GM12878 (cell line): ENCODE data around the gene B4GALT7. TPM values are rescaled to one million over a fixed set of nuclear protein-coding genes. Genes with fewer than 3 reads are reported as not detected.

Experiments
- ATAC-seq: fragments of 200-7000 bp; cut with Tn5 transposase; 3 replicates; pipeline ENCODE4 v1.9.1; 2020; ENCODE audit warnings: mild to moderate bottlenecking, moderate library complexity
- BruUV-seq: library from RNA; stranded (reverse); fragments of 400-500 nt; replicated peaks from 2 replicates; lab custom pipeline; 2021; lab: Mats Ljungman, UMichigan
- CTCF ChIA-PET: fragments of 300-600 bp; sonication (Branson Sonifier 250); formaldehyde crosslinking; extraction: SDS; loops from one replicate; lab custom pipeline; 2021; ENCODE audit warnings: inconsistent platforms; lab: Yijun Ruan, JAX
- POLR2A ChIA-PET: fragments of 350-600 bp; formaldehyde crosslinking; extraction: SDS; loops from one replicate; lab custom pipeline; 2021; ENCODE audit warnings: inconsistent platforms; lab: Charles Lee
- RAD21 ChIA-PET: fragments of 300-600 bp; sonication (Branson Sonifier 250); formaldehyde crosslinking; loops from one replicate; lab custom pipeline; 2023; ENCODE audit warnings: antibody characterized with exemption; ENCODE audit not compliant: unreplicated experiment; lab: Charles Lee
- SMC1A ChIA-PET: fragments of 300-600 bp; sonication (Branson Sonifier 250); formaldehyde crosslinking; loops from one replicate; lab custom pipeline; 2023; ENCODE audit not compliant: unreplicated experiment, uncharacterized antibody; lab: Charles Lee
- DNase-seq: peaks from one replicate; pipeline ENCODE4 v3.0.0-alpha.2; 2011; ENCODE audit warnings: low read depth, low spot score
- FAIRE-seq: peaks from 3 replicates; lab custom pipeline; 2011; peaks lifted over from hg19 to GRCh38; lab: Jason Lieb, UNC
- H2AFZ ChIP-seq: 2 replicates; pipeline ENCODE4 v1.6.0; 2011; ENCODE audit warnings: low read depth, low read length, control low read depth; ENCODE audit not compliant: control insufficient read depth
- H3K27ac ChIP-seq: 2 replicates; pipeline ENCODE4 v1.5.1; 2011; ENCODE audit warnings: control low read depth; ENCODE audit not compliant: control insufficient read depth, insufficient read depth
- H3K27me3 ChIP-seq, 2 experiments: replicated peaks in 1 of 2; 2 replicates each; pipeline versions ENCODE4 v1.6.0 to v1.6.1; 2011; ENCODE audit warnings: low read length in 1 of 2; ENCODE audit not compliant: control insufficient read depth in 2 of 2, insufficient read depth in 2 of 2
- H3K36me3 ChIP-seq, 2 experiments: 2 replicates each; pipeline ENCODE4 v1.5.1; 2011; ENCODE audit warnings: low read length in 1 of 2; ENCODE audit not compliant: control insufficient read depth in 2 of 2, insufficient read depth in 2 of 2
- H3K4me1 ChIP-seq: 2 replicates; pipeline ENCODE4 v1.6.1; 2011; ENCODE audit warnings: mild to moderate bottlenecking, low read length, moderate library complexity, mixed read lengths; ENCODE audit not compliant: control insufficient read depth, insufficient read depth
- H3K4me2 ChIP-seq: 2 replicates; pipeline ENCODE4 v1.6.0; 2011; ENCODE audit warnings: control low read depth; ENCODE audit not compliant: control insufficient read depth, insufficient read depth
- H3K4me3 ChIP-seq: fragments of 200-600 bp; sonication (generic); 2 replicates; pipeline ENCODE4 v1.5.1; 2016
- H3K79me2 ChIP-seq: 2 replicates; pipeline ENCODE4 v1.6.0; 2011; ENCODE audit warnings: low read length; ENCODE audit not compliant: control insufficient read depth, insufficient read depth
- H3K9ac ChIP-seq: 2 replicates; pipeline ENCODE4 v1.8.0; 2011; ENCODE audit warnings: low read length, control low read depth, mixed read lengths; ENCODE audit not compliant: control insufficient read depth, insufficient read depth
- H3K9me3 ChIP-seq: replicated peaks from 3 replicates; pipeline ENCODE4 v1.5.1; 2011; ENCODE audit warnings: mild to moderate bottlenecking, low read length; ENCODE audit not compliant: control insufficient read depth, insufficient read depth
- H4K20me1 ChIP-seq: 2 replicates; pipeline ENCODE4 v1.6.0; 2011; ENCODE audit not compliant: control insufficient read depth, insufficient read depth
- BRCA1 ChIP-seq: IDR thresholded peaks from 2 replicates; pipeline ENCODE4 v1.6.1; 2011; ENCODE audit warnings: low read depth, low read length, improper control_type of control experiment
- CTCF ChIP-seq, 3 experiments: IDR thresholded peaks in 2 of 3; conservative IDR thresholded peaks in 1 of 3; 2 replicates each; pipeline ENCODE4 v1.5.1; 2011; ENCODE audit warnings: low read depth in 3 of 3, low read length in 3 of 3, mild to moderate bottlenecking in 3 of 3, control low read depth in 2 of 3, moderate library complexity in 2 of 3, inconsistent platforms in 1 of 3, mixed read lengths in 1 of 3; ENCODE audit not compliant: control insufficient read depth in 2 of 3, insufficient read depth in 1 of 3; ENCODE audit errors: extremely low read depth in 1 of 3
- ELK1 ChIP-seq: IDR thresholded peaks from 2 replicates; pipeline ENCODE4 v1.6.1; 2012; ENCODE audit warnings: low read depth, low read length, improper control_type of control experiment
- EZH2 ChIP-seq: IDR thresholded peaks from 2 replicates; pipeline ENCODE4 v1.6.1; 2012; ENCODE audit warnings: low read depth, mild to moderate bottlenecking, control low read depth, inconsistent platforms, low read length, borderline replicate concordance; ENCODE audit not compliant: control insufficient read depth
- NFYB ChIP-seq: IDR thresholded peaks from 2 replicates; pipeline ENCODE4 v1.6.1; 2011; ENCODE audit warnings: low read depth, mild to moderate bottlenecking, low read length, improper control_type of control experiment, moderate library complexity; ENCODE audit not compliant: insufficient read depth
- RAD21 ChIP-seq: IDR thresholded peaks from 2 replicates; pipeline ENCODE4 v1.6.1; 2011; ENCODE audit warnings: mild to moderate bottlenecking, low read depth, low read length, moderate library complexity; ENCODE audit not compliant: insufficient read depth
- SMAD1 ChIP-seq: fragments of 450-650 bp; IDR thresholded peaks from 2 replicates; pipeline ENCODE4 v1.6.1; 2018; ENCODE audit warnings: mild to moderate bottlenecking, low read depth; ENCODE audit not compliant: partially characterized antibody
- SMC3 ChIP-seq: IDR thresholded peaks from 2 replicates; pipeline ENCODE4 v1.6.1; 2011; ENCODE audit warnings: low read length, improper control_type of control experiment, borderline replicate concordance
- STAT1 ChIP-seq: fragments of 450-650 bp; conservative IDR thresholded peaks from 2 replicates; pipeline ENCODE4 v1.6.1; 2014; ENCODE audit warnings: antibody characterized with exemption, mild to moderate bottlenecking
- SUPT20H ChIP-seq: IDR thresholded peaks from 2 replicates; pipeline ENCODE4 v1.6.1; 2011; ENCODE audit warnings: low read depth, mild to moderate bottlenecking, low read length, moderate library complexity, borderline replicate concordance; ENCODE audit not compliant: control insufficient read depth
- WGBS: methylation state at CpG from one replicate; pipeline ENCODE4 v1.1.6; 2016; ENCODE audit warnings: low lambda C conversion rate; ENCODE audit not compliant: insufficient replicate concordance, insufficient coverage; ENCODE audit errors: missing lambda C conversion rate; 5-methylcytosine and 5-hydroxymethylcytosine counted together
- in situ Hi-C: fragments of 300-500 bp; cut with MboI; formaldehyde crosslinking; loops from 9 replicates; pipeline ENCODE4 v1.14.3; 2018; ENCODE audit warnings: mixed read lengths
- intact Hi-C: fragments of 100-400 bp; cut with micrococcal nuclease; formaldehyde crosslinking; loops from one replicate; pipeline ENCODE4 v1.14.2; 2022; ENCODE audit not compliant: unreplicated experiment
- polyA plus RNA-seq, 11 experiments: library from polyadenylated mRNA; depleted of rRNA in 4 of 11; unstranded in 6 of 11; stranded (reverse) in 5 of 11; fragments of >200 nt; fragmentation: Nextera tagmentation in 4 of 11; fragmentation: Illumina TruSeq in 1 of 11; extraction: Ambion mirVana in 4 of 11; extraction: Trizol in 1 of 11; gene quantifications; 1 replicate in 1 of 11; 2 replicates in 10 of 11; pipeline versions ENCODE4 v1.2.1 to v1.2.3, GENCODE V29; 2011 to 2016; ENCODE audit warnings: inconsistent platforms in 2 of 11, missing spikeins in 2 of 11, low read depth in 1 of 11
- total RNA-seq, 4 experiments: library from RNA; depleted of rRNA in 3 of 4; stranded (reverse); fragments of >200 nt in 3 of 4; fragmentation: Illumina TruSeq in 1 of 4; extraction: Trizol in 1 of 4; gene quantifications; 2 replicates each; pipeline versions ENCODE4 v1.2.1 to v1.2.3, GENCODE V29; 2013 to 2021
- TF ChIP-seq, protein P1 (sequence below): IDR thresholded peaks from 2 replicates; pipeline ENCODE4 v1.6.1; 2012; ENCODE audit warnings: mild to moderate bottlenecking, low read depth, low read length

Gene B4GALT7
- total and polyA plus RNA-seq, 10 of the 15 experiments (the other 5 are each of a cell fraction or from before 2014, with no cell fraction given): 0.34 to 27.3 (median 16.4) TPM

DNA sequence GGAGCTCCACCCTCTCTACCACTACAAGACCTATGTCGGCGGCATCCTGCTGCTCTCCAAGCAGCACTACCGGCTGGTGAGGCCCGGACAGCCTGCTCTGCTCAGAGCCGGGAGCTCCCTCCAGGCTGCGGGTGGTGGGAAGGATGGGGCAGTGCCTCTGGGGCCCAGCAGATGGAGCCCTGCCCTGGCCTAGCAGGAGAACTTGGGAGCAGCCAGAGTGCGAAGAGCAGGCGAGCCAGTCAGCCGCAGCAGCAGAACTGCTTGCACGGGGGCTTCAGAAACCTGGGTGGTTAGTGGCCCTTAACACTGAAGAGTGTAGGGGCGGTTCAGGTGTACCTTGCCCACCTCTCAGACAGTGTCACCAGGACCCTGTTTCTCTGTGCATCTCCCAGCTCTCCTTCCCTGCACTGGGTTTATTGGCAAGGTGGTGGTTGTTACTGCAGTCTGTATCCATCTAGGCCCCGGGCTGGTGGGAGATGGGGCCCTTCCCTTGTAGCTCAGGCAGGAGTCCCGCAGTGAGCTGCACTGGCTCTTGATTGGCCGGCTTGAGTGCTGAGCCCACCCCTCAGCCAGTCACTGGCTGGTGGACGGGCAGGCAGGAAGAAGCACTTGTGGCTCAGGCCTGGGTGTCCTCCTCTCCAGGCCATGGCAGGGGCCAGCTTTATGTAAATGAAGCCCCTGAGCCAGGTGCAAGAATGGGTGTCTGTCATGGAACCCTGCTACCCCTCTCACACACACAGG lies 7.7 kb downstream of the B4GALT7 start:
- no TSS peak for BruUV-seq
- Histone ChIP-seq H3K27ac (no peak overlapping the region), H3K4me2 (no peak overlapping the region), H3K36me3 (peaks cover 0 to 4% of the 10 kb centered on the region in 2 experiments; a peak in 2 of 4 replicates), H3K9ac (no peak overlapping the region), H3K4me3 (no peak overlapping the region), H4K20me1 (no peaks in the 10 kb centered on the region), H2AFZ (no peak overlapping the region), H3K9me3 (no peaks in the 10 kb centered on the region), H3K79me2 (no peaks in the 10 kb centered on the region), H3K4me1 (no peaks in the 10 kb centered on the region), H3K27me3 (no peaks in the 10 kb centered on the region)
- DNase-seq: no peak
- no peak for FAIRE-seq
- ATAC-seq: peak; percentile 90
- TF ChIP-seq STAT1 (no peak), ELK1 (no peak), BRCA1 (no peak), SUPT20H (no peak), EZH2 (no peak), SMAD1 (no peak), SMC3 (peak; percentile 51; the same call in 1 of the 2 replicates), NFYB (peak; percentile 37; the same call in 1 of the 2 replicates), CTCF (IDR thresholded peaks at IDR 0.05 in 2 of 3, conservative IDR thresholded peaks at IDR 0.05 in 1 of 3; ENCODE audit: control insufficient read depth in 2 of 3, extremely low read depth in 1 of 3, insufficient read depth in 1 of 3, low read depth in 3 of 3, low read length in 3 of 3) (peak; percentile 63 to 88 (median 75)), RAD21 (peak; percentile 45)
- TF ChIP-seq, protein P1, sequence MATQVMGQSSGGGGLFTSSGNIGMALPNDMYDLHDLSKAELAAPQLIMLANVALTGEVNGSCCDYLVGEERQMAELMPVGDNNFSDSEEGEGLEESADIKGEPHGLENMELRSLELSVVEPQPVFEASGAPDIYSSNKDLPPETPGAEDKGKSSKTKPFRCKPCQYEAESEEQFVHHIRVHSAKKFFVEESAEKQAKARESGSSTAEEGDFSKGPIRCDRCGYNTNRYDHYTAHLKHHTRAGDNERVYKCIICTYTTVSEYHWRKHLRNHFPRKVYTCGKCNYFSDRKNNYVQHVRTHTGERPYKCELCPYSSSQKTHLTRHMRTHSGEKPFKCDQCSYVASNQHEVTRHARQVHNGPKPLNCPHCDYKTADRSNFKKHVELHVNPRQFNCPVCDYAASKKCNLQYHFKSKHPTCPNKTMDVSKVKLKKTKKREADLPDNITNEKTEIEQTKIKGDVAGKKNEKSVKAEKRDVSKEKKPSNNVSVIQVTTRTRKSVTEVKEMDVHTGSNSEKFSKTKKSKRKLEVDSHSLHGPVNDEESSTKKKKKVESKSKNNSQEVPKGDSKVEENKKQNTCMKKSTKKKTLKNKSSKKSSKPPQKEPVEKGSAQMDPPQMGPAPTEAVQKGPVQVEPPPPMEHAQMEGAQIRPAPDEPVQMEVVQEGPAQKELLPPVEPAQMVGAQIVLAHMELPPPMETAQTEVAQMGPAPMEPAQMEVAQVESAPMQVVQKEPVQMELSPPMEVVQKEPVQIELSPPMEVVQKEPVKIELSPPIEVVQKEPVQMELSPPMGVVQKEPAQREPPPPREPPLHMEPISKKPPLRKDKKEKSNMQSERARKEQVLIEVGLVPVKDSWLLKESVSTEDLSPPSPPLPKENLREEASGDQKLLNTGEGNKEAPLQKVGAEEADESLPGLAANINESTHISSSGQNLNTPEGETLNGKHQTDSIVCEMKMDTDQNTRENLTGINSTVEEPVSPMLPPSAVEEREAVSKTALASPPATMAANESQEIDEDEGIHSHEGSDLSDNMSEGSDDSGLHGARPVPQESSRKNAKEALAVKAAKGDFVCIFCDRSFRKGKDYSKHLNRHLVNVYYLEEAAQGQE: no peak
- in situ Hi-C loops (loop anchor here (10.0 to 25.0 kb wide), 3 partner anchors 457 to 1570 kb away; no protein-coding TSS in a partner anchor), intact Hi-C loops (no loop called here)
- 66% methylated on average over 15 of the region's 15 CpGs for WGBS
- POLR2A ChIA-PET: no interaction called here
- CTCF ChIA-PET: interaction anchor here (0.6 to 1.1 kb wide), 5 partner anchors 9 to 999 kb away, joined by 3 to 4 read pairs (median 3); no protein-coding TSS in a partner anchor
- RAD21 ChIA-PET: interaction anchor here (0.6 kb wide), 1 partner anchor 62 kb away, joined by 3 read pairs; no protein-coding TSS in a partner anchor
- SMC1A ChIA-PET: no interaction called here
